Astrocyte (in vitro differentiated cells and primary cell): Measurements from ENCODE around the gene TEX29. TPM values are rescaled to one million over a fixed set of nuclear protein-coding genes. Genes with fewer than 3 reads are reported as not detected.

Source experiments
- DNase-seq: peaks from one replicate; pipeline ENCODE4 v3.0.0-alpha.2; 2010; ENCODE audit warnings: low read depth
- FAIRE-seq: peaks from 2 replicates; lab custom pipeline; 2011; peaks lifted over from hg19 to GRCh38; lab: Jason Lieb, UNC
- H2AFZ ChIP-seq: 2 replicates; pipeline ENCODE4 v1.6.0; 2012; ENCODE audit warnings: low read depth, low read length, inconsistent platforms
- H3K27ac ChIP-seq: 2 replicates; pipeline ENCODE4 v1.5.1; 2011; ENCODE audit warnings: low read depth, low read length, inconsistent platforms
- H3K27me3 ChIP-seq: 2 replicates; pipeline ENCODE4 v1.6.0; 2011; ENCODE audit warnings: low read length, inconsistent platforms; ENCODE audit not compliant: insufficient read depth
- H3K36me3 ChIP-seq: 2 replicates; pipeline ENCODE4 v1.5.1; 2011; ENCODE audit warnings: low read length, inconsistent platforms; ENCODE audit not compliant: insufficient read depth
- H3K4me1 ChIP-seq: 2 replicates; pipeline ENCODE4 v1.5.1; 2011; ENCODE audit warnings: low read length, inconsistent platforms; ENCODE audit not compliant: insufficient read depth
- H3K4me2 ChIP-seq: 2 replicates; pipeline ENCODE4 v1.6.0; 2012; ENCODE audit warnings: low read length, inconsistent platforms
- H3K4me3 ChIP-seq: 2 replicates; pipeline ENCODE4 v1.5.1; 2011; ENCODE audit warnings: low read depth, mild to moderate bottlenecking, low read length, inconsistent platforms; ENCODE audit not compliant: insufficient read depth
- H3K79me2 ChIP-seq: 2 replicates; pipeline ENCODE4 v1.6.0; 2012; ENCODE audit warnings: mild to moderate bottlenecking, low read length, inconsistent platforms; ENCODE audit not compliant: insufficient read depth
- H3K9ac ChIP-seq: 2 replicates; pipeline ENCODE4 v1.6.0; 2012; ENCODE audit warnings: mild to moderate bottlenecking, low read length, inconsistent platforms
- H3K9me3 ChIP-seq: 2 replicates; pipeline ENCODE4 v1.5.1; 2012; ENCODE audit warnings: low read depth, mild to moderate bottlenecking, low read length, inconsistent platforms; ENCODE audit not compliant: insufficient read depth
- H4K20me1 ChIP-seq: 2 replicates; pipeline ENCODE4 v1.6.0; 2012; ENCODE audit warnings: low read length, inconsistent platforms; ENCODE audit not compliant: insufficient read depth
- H3K27ac Mint-ChIP-seq: one replicate; pipeline ENCODE4 v1.8.0; 2021; ENCODE audit warnings: mild to moderate bottlenecking, mixed read lengths; ENCODE audit not compliant: unreplicated experiment
- H3K27me3 Mint-ChIP-seq: one replicate; pipeline ENCODE4 v1.8.0; 2021; ENCODE audit warnings: low read depth, mixed read lengths; ENCODE audit not compliant: unreplicated experiment
- H3K36me3 Mint-ChIP-seq: one replicate; pipeline ENCODE4 v1.8.0; 2021; ENCODE audit warnings: low read depth, mixed read lengths; ENCODE audit not compliant: unreplicated experiment
- H3K4me1 Mint-ChIP-seq: one replicate; pipeline ENCODE4 v1.8.0; 2021; ENCODE audit warnings: low read depth, mixed read lengths; ENCODE audit not compliant: unreplicated experiment
- H3K4me3 Mint-ChIP-seq: one replicate; pipeline ENCODE4 v1.8.0; 2021; ENCODE audit warnings: mild to moderate bottlenecking, moderate library complexity, mixed read lengths; ENCODE audit not compliant: unreplicated experiment
- H3K9me3 Mint-ChIP-seq: one replicate; pipeline ENCODE4 v1.8.0; 2021; ENCODE audit warnings: mild to moderate bottlenecking, mixed read lengths; ENCODE audit not compliant: unreplicated experiment
- EZH2 ChIP-seq: IDR thresholded peaks from 2 replicates; pipeline ENCODE4 v1.6.1; 2012; ENCODE audit warnings: mild to moderate bottlenecking, low read length, inconsistent platforms; ENCODE audit not compliant: insufficient read depth
- total RNA-seq: library from RNA; stranded (reverse); gene quantifications from 2 replicates; pipeline ENCODE4 v1.2.1, GENCODE V29; 2021
- TF ChIP-seq, protein P1 (sequence below): IDR thresholded peaks from 2 replicates; pipeline ENCODE4 v1.5.1; 2011; ENCODE audit warnings: low read depth, mild to moderate bottlenecking, inconsistent platforms, low read length, moderate library complexity; ENCODE audit not compliant: insufficient read depth

Gene TEX29
- total RNA-seq, 1 donor from 2014 or later = 0.43 TPM

DNA sequence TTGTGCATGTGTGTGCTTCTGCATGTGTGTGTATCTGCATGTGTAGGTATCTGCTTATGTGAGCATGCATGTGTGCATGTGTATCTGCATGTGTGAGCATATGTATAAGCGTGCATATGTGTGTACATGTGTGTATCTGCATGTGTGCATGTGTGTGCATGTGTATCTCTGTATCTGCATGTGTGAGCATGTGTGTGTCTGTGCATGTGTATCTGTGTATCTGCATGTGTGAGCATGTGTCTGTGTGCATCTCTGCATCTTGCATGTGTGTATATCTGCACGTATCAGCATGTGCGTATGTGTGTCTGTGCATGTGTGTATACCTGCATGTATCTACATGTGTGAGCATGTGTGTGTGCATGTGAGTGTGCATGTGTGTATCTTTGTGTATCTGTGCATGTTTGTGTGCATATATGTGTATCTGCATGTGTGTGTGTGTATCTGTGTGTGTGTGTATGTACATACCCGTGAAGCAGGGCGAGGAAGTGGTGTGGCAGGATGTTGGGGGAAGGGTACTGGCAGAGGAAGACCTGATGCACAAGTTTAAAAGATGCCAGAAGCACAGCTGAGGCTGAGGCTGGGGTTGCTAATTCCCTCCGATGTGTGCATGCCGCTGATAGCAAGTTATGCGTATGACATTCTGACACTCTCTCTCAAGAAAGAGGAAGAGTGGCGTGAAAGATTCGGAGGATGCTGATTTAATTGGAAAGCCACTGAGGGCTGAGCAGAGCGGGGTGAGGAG, 64.2 kb downstream of the TEX29 start:
- Histone ChIP-seq H3K27me3 (no peaks in the 10 kb centered on the region), H3K4me1 (no peaks in the 10 kb centered on the region), H3K9me3 (peaks cover 7% of the 10 kb centered on the region), H3K9ac (no peak overlapping the region), H3K4me3 (no peak overlapping the region), H3K27ac (no peak overlapping the region), H3K4me2 (no peak overlapping the region), H2AFZ (no peak overlapping the region), H3K36me3 (no peaks in the 10 kb centered on the region), H3K79me2 (no peaks in the 10 kb centered on the region), H4K20me1 (no peaks in the 10 kb centered on the region)
- no peak for FAIRE-seq
- no peak for TF ChIP-seq EZH2
- TF ChIP-seq, protein P1, sequence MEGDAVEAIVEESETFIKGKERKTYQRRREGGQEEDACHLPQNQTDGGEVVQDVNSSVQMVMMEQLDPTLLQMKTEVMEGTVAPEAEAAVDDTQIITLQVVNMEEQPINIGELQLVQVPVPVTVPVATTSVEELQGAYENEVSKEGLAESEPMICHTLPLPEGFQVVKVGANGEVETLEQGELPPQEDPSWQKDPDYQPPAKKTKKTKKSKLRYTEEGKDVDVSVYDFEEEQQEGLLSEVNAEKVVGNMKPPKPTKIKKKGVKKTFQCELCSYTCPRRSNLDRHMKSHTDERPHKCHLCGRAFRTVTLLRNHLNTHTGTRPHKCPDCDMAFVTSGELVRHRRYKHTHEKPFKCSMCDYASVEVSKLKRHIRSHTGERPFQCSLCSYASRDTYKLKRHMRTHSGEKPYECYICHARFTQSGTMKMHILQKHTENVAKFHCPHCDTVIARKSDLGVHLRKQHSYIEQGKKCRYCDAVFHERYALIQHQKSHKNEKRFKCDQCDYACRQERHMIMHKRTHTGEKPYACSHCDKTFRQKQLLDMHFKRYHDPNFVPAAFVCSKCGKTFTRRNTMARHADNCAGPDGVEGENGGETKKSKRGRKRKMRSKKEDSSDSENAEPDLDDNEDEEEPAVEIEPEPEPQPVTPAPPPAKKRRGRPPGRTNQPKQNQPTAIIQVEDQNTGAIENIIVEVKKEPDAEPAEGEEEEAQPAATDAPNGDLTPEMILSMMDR = no peak
- Mint-ChIP-seq H3K4me3 (no peak overlapping the region), H3K27me3 (peaks cover 27% of the 10 kb centered on the region), H3K27ac (no peak overlapping the region), H3K4me1 (no peaks in the 10 kb centered on the region), H3K9me3 (peaks cover 9% of the 10 kb centered on the region), H3K36me3 (no peaks in the 10 kb centered on the region)
- DNase-seq = no peak

GRCh38 chr13:111385183-111385857, 64.9 kb downstream of the TEX29 start:
- Mint-ChIP-seq H3K36me3 (no peaks in the 10 kb centered on the region), H3K27me3 (peaks cover 34% of the 10 kb centered on the region), H3K27ac (no peak overlapping the region), H3K4me3 (no peak overlapping the region), H3K4me1 (no peaks in the 10 kb centered on the region), H3K9me3 (peaks cover 7% of the 10 kb centered on the region)
- H3K79me2 ChIP-seq = no peaks in the 10 kb centered on the region
- DNase-seq (no peak), FAIRE-seq (no peak)
- H3K9ac ChIP-seq = no peak overlapping the region
- H3K4me3 ChIP-seq = no peak overlapping the region
- H3K27ac ChIP-seq = no peak overlapping the region
- TF ChIP-seq, protein P1 = no peak
- no peak for TF ChIP-seq EZH2
- H3K27me3 ChIP-seq = no peaks in the 10 kb centered on the region
- no peaks in the 10 kb centered on the region for H3K4me1 ChIP-seq
- H3K9me3 ChIP-seq = peaks cover 6% of the 10 kb centered on the region
- H2AFZ ChIP-seq = no peak overlapping the region
- no peak overlapping the region for H3K4me2 ChIP-seq
- H3K36me3 ChIP-seq = no peaks in the 10 kb centered on the region
- H4K20me1 ChIP-seq = no peaks in the 10 kb centered on the region
